T-helper 2 cell treated with Interferon-gamma antibody and Interleukin-4, amounts not matched to agents 5 μg/mL and 100 μg/mL, for 36 hours (primary cell): ENCODE data around the gene GGT6.

Experiments
- DNase-seq: peaks from one replicate; pipeline ENCODE4 v3.0.0; 2021; ENCODE audit warnings: low spot score
- H3K27ac Mint-ChIP-seq: one replicate; pipeline ENCODE4 v1.8.0; 2021; ENCODE audit warnings: mild to moderate bottlenecking, mixed read lengths
- H3K27me3 Mint-ChIP-seq: one replicate; pipeline ENCODE4 v1.8.0; 2021; ENCODE audit warnings: low read depth, mixed read lengths
- H3K36me3 Mint-ChIP-seq: one replicate; pipeline ENCODE4 v1.8.0; 2021; ENCODE audit warnings: low read depth, mixed read lengths
- H3K4me1 Mint-ChIP-seq: one replicate; pipeline ENCODE4 v1.8.0; 2021; ENCODE audit warnings: low read depth, mixed read lengths
- H3K4me3 Mint-ChIP-seq: one replicate; pipeline ENCODE4 v1.8.0; 2022; ENCODE audit warnings: mild to moderate bottlenecking, moderate library complexity, mixed read lengths
- H3K9me3 Mint-ChIP-seq: one replicate; pipeline ENCODE4 v1.8.0; 2021; ENCODE audit warnings: mixed read lengths

GGT6 gene

DNA sequence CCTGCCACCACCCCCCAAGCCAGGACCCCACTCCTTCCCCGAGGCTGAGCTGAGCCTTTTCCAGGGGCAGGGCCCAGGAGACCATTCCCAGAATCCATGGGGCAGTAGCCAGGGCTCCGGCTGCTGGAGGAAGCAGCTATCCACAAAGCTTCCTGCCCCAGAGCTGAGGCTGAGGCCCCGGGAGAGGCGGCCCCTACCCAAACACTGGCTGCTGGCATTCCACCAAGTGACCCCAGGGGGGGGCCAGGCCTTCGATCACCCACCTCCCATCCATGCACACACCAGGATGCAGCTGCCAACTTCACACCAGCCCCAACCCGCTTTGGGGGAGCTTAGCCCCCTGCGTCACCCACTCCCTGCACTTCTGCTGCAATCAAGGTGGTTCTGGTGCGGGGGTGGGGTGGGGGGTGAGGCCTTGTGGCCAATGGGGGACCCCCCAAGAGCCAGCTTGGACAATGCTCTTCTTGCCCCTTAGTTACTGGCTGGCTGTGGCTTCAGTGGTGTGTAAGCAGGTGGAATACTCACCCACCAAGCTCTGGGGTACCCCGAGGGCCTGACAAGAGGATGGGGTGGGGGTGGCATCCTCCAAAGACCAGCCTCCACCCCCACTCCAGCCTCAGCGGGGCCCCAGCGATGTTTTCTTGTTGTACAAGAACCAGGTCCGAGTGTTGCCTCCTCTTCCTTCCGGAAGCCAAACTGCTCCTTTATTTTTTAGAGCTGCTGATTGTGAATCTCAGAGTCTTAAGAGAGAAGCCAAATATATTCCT lies 22.0 kb downstream of the GGT6 start:
- peaks cover 1% of the 10 kb centered on the region for H3K4me1 Mint-ChIP-seq
- H3K27ac Mint-ChIP-seq = no peak overlapping the region

DNA sequence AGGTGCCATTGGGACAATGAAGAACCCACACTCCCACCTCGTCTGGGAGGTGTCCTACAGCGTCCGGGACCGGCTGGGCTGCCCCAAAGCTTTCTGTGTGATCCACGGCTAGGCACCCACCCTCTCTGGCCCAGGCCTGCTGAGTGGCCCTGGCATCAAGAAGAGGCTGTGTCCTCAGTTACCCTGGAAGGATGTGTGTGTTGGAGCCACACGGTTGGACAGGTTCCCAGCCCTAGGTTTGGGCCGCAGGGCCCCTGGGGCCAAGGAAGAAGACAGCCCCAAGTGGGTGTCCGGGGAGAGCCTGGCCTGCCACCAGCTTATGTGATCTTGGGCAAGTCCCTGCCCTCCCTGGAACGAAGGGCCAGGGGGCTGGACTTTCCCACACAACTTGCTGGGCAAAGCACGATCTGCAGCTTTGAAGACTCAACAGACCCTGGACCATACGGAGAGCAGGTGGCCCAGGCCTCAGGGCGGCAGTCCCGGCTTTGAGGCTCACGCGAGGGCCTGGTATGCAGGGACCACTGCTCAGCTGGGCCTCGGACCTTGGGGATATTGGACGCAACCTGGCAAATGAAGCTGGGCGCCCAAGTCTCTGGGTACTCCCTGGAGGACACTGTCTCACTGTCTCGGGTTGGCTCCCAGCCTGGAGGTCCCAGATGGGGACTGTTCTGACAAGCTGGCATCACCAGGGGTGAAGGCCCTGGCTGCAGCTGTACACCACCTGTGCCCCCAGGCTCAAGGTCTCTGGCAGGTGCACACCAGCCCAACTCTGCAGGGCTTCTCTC lies 22.7 kb downstream of the GGT6 start:
- H3K4me3 Mint-ChIP-seq = no peak overlapping the region
- no peaks in the 10 kb centered on the region for H3K9me3 Mint-ChIP-seq
- peaks cover 9% of the 10 kb centered on the region for H3K36me3 Mint-ChIP-seq
- H3K4me1 Mint-ChIP-seq = peaks cover 4% of the 10 kb centered on the region
- peaks cover 3% of the 10 kb centered on the region for H3K27me3 Mint-ChIP-seq
- no peak overlapping the region for H3K27ac Mint-ChIP-seq
- DNase-seq = no peak

More for the DNA sequence above, 22.0 kb downstream of the GGT6 start:
- H3K9me3 Mint-ChIP-seq = no peaks in the 10 kb centered on the region
- peaks cover 9% of the 10 kb centered on the region for H3K36me3 Mint-ChIP-seq
- no peak overlapping the region for H3K4me3 Mint-ChIP-seq
- no peak for DNase-seq
- H3K27me3 Mint-ChIP-seq = peaks cover under 1% of the 10 kb centered on the region

DNA sequence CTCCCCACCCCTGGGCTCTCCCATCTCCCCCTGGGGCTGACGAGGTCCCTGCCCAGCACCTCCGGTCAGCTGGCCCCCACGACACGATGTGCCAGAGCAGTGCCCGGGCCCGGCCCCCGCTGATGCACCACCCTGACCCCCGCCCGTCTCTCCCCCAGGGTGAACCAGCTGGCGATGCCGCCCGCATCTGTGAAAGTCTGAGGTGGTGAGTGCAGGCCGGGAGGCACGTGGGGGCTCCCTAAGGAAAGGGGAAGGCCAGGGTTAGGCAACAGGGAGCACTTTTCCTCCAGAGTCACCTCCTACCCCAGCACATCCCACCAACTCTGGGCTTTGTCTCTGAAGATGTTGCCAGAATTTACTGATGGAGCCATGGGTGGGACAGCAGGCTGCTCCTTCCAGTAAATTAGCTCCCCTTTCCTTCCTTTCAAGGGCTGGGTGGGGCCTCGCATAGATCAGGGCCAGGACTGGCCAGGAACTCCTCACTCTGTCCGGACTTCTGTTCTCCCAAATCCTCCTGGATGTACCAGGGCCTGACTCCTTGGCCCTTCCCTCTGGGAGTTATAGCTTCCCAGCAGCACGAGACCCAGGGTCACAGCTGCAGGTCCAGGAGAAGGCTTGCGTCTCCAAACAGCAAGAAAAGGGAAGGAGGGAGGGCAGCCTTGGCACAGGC lies 23.5 kb downstream of the GGT6 start:
- peaks cover 5% of the 10 kb centered on the region for H3K27me3 Mint-ChIP-seq
- H3K36me3 Mint-ChIP-seq = peaks cover 4% of the 10 kb centered on the region
- peaks cover 4% of the 10 kb centered on the region for H3K4me1 Mint-ChIP-seq
- no peak overlapping the region for H3K4me3 Mint-ChIP-seq
- H3K9me3 Mint-ChIP-seq = no peaks in the 10 kb centered on the region
- DNase-seq = no peak
- no peak overlapping the region for H3K27ac Mint-ChIP-seq

- H3K4me3 Mint-ChIP-seq = no peak overlapping the region
Measured at GRCh38 chr17:4536259-4536741, 24.1 kb downstream of the GGT6 start.

GRCh38 chr17:4535667-4536258 lies 24.6 kb downstream of the GGT6 start:
- no peaks in the 10 kb centered on the region for H3K9me3 Mint-ChIP-seq
- no peak overlapping the region for H3K4me3 Mint-ChIP-seq
- peaks cover 4% of the 10 kb centered on the region for H3K4me1 Mint-ChIP-seq
- H3K27ac Mint-ChIP-seq = peak overlapping the region; percentile 41
- no peak for DNase-seq
- H3K36me3 Mint-ChIP-seq = peaks cover 3% of the 10 kb centered on the region
- H3K27me3 Mint-ChIP-seq = peaks cover 5% of the 10 kb centered on the region

More at GRCh38 chr17:4536259-4536741, 24.1 kb downstream of the GGT6 start:
- no peak overlapping the region for H3K27ac Mint-ChIP-seq
- H3K4me1 Mint-ChIP-seq = peaks cover 4% of the 10 kb centered on the region
- DNase-seq = no peak
- H3K36me3 Mint-ChIP-seq = peaks cover 3% of the 10 kb centered on the region
- peaks cover 5% of the 10 kb centered on the region for H3K27me3 Mint-ChIP-seq
- H3K9me3 Mint-ChIP-seq = no peaks in the 10 kb centered on the region

DNA sequence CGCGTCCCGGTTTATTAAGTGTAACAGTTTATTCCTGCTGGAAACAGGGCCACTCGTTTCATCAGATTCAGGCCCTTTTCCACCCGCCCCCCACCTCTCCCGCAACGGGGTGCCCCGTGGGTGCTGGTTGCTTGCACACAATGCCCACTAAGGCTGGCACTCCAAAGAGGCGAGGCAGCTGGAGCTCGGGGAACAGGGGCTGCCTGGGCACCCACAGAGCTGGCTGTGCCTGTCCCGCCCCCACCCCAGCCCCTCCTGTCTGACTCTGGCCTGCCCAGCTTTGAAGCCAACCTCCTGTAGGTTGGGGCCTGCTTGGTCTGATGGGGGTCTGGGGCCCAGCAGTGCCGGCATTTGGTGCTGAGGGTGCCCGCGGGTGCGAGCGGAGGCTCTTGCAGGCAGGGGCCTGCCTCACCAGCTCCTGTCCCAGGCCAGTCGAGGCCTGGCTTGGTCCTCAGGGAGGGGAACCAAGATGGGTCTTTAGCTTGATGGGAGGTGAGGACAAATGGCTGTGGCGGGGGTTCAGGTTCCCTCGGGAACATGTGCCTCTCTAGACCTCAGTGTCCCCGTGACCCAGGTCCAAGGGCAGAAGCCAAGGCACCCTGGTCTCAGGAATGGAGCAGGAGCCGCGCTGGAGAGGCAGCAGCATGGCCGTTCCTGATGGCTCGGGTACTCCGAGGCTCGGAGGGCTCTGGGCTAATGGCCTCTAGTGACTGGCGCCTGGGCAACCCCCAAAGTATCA lies 25.3 kb downstream of the GGT6 start:
- Mint-ChIP-seq H3K27me3 (peaks cover 5% of the 10 kb centered on the region), H3K4me1 (peaks cover 4% of the 10 kb centered on the region), H3K36me3 (peaks cover 3% of the 10 kb centered on the region), H3K9me3 (no peaks in the 10 kb centered on the region), H3K27ac (peak overlapping the region; percentile 41), H3K4me3 (no peak overlapping the region)
- no peak for DNase-seq

DNA sequence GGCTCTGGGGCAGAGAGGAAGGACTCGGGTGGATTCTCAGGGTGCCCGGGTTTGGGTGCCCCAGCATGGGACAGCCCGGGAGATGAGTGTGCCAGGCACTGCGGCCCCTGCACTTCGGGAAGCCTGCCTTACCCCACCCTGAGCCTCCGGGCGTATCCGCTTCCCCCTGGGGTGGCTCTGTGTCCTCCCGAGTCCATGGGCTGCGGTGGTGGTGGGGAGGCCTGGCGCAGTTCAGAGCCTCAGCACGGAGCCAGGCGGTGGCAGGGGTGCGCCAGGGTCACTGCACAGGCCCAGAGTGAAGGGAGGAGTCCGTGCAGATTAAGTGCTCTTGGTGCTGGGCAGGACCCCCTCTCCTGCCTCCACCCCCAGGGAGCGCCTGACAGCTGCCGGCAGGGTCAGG lies 25.9 kb downstream of the GGT6 start:
- Mint-ChIP-seq H3K27me3 (peaks cover 6% of the 10 kb centered on the region), H3K4me3 (no peak overlapping the region)
- DNase-seq = no peak

GRCh38 chr17:4533523-4534504 lies 26.6 kb downstream of the GGT6 start:
- no peak overlapping the region for H3K27ac Mint-ChIP-seq
- DNase-seq = no peak
- no peak overlapping the region for H3K4me3 Mint-ChIP-seq

More for the DNA sequence above, 25.9 kb downstream of the GGT6 start:
- no peak overlapping the region for H3K27ac Mint-ChIP-seq
- no peaks in the 10 kb centered on the region for H3K36me3 Mint-ChIP-seq
- peaks cover 4% of the 10 kb centered on the region for H3K4me1 Mint-ChIP-seq
- no peaks in the 10 kb centered on the region for H3K9me3 Mint-ChIP-seq

GRCh38 chr17:4532860-4533522 lies 27.4 kb downstream of the GGT6 start:
- Mint-ChIP-seq H3K9me3 (no peaks in the 10 kb centered on the region), H3K4me3 (no peak overlapping the region), H3K27ac (no peak overlapping the region), H3K36me3 (no peaks in the 10 kb centered on the region), H3K27me3 (peaks cover 8% of the 10 kb centered on the region), H3K4me1 (peaks cover 4% of the 10 kb centered on the region)
- DNase-seq = no peak

More at GRCh38 chr17:4533523-4534504, 26.6 kb downstream of the GGT6 start:
- Mint-ChIP-seq H3K36me3 (no peaks in the 10 kb centered on the region), H3K9me3 (no peaks in the 10 kb centered on the region), H3K4me1 (peaks cover 4% of the 10 kb centered on the region), H3K27me3 (peaks cover 8% of the 10 kb centered on the region)

GRCh38 chr17:4531988-4532736 lies 28.2 kb downstream of the GGT6 start:
- no peak overlapping the region for H3K4me3 Mint-ChIP-seq
- H3K9me3 Mint-ChIP-seq = no peaks in the 10 kb centered on the region
- H3K4me1 Mint-ChIP-seq = peaks cover 4% of the 10 kb centered on the region
- peaks cover 13% of the 10 kb centered on the region for H3K27me3 Mint-ChIP-seq
- H3K27ac Mint-ChIP-seq = no peak overlapping the region
- H3K36me3 Mint-ChIP-seq = no peaks in the 10 kb centered on the region
- DNase-seq = no peak
